ENCODE measurements around the gene CXCR5.

CXCR5 gene

GRCh38 chr11:118910309-118911112 lies 26.8 kb downstream of the CXCR5 start:
- H3K27me3 Mint-ChIP-seq (ENCODE audit: low read depth), result no peaks in the 10 kb centered on the region
- no peaks in the 10 kb centered on the region for H3K9me3 Mint-ChIP-seq
- H3K4me3 Mint-ChIP-seq, result peak overlapping the region; percentile 72
- H3K4me1 Mint-ChIP-seq (ENCODE audit: low read depth), result peaks cover 54% of the 10 kb centered on the region
- peak overlapping the region; percentile 77 for H3K27ac Mint-ChIP-seq
- peaks cover 25% of the 10 kb centered on the region for H3K36me3 Mint-ChIP-seq (ENCODE audit: low read depth)

DNA sequence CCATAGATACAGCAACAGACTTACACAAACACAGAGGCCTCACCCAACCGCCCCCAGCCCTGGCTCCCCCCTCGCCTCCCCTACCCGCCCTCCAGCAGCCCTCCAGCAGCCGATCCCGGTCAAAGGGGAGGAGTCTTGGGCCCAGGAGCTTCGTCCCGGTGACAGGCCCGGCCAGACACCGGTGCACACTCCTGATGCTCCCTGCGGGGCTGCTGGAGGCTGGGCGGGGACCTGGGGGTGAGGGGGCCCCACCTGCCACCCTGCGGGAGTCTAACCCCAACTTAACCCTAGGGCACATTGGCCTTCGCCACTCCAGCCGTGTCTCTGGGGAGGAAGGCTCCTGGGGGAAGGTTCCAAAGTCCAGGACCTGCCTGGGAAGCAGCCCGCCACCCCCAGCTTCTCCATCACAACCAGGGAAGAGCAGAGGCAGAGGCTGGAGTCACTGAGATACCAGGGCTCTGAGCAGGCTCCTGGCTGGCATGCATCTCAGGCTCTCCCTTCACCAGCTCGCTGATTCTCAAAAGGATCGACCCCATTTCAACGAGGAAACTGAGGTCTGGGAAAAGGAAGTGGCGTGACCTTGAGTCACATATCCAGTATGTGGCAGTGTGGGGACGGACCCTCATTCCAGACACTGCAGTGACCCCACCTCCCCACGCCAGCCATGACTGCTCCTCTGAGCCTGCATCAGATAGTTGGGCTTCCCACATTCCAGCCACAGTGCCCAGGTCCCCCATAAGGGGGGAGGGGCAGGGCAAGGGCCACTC lies 27.6 kb downstream of the CXCR5 start:
- Mint-ChIP-seq H3K4me3 (peak overlapping the region; percentile 72), H3K27me3 (ENCODE audit: low read depth) (no peaks in the 10 kb centered on the region), H3K9me3 (no peaks in the 10 kb centered on the region), H3K4me1 (ENCODE audit: low read depth) (peaks cover 60% of the 10 kb centered on the region), H3K36me3 (ENCODE audit: low read depth) (peaks cover 24% of the 10 kb centered on the region), H3K27ac (peak overlapping the region; percentile 89)

DNA sequence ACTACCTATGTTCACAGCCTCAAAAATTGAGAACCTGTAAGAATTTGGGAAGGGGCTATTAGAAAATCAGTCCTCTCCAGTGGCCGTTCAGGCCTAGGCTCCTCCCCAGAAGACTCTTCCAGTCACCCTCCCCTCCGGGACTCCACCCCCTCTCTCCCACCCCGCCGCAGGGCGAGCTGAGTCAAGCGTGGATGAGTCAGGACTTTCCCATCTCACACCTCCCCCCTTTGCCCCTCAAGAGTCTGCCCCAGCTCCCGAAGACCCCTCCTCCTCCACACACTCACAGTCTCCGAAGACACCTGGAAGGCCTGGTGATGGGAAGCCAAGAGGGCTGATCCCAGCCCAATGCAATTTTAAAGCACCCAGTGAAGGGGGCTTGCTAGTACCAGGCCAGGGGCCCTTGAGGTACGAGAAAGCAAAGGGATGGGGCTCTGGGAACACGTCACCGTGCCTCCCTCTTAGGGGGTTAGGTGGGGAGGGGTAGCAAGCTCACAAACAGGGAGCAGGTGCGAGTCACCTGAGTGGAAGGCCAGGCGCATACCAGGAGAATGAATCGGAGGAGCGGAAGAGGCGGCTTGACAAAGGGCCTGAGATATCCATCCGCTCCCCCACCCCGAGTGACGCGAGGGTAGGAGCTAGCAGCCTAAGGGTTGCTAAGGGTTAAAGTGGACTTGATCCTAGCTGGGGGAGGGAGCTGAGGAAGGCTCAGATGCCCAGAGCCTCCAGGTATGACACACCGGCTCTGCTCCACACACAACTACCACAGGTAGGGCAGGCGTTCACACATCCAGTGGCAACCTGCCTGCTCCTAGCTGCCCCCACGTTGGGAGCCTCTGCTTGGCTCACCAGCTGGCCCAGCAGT lies 28.4 kb downstream of the CXCR5 start:
- H3K4me1 Mint-ChIP-seq (ENCODE audit: low read depth), result peaks cover 56% of the 10 kb centered on the region
- no peaks in the 10 kb centered on the region for H3K27me3 Mint-ChIP-seq (ENCODE audit: low read depth)
- H3K9me3 Mint-ChIP-seq, result no peaks in the 10 kb centered on the region
- peaks cover 19% of the 10 kb centered on the region for H3K36me3 Mint-ChIP-seq (ENCODE audit: low read depth)
- H3K4me3 Mint-ChIP-seq, result peak overlapping the region; percentile 43
- peak overlapping the region; percentile 89 for H3K27ac Mint-ChIP-seq

DNA sequence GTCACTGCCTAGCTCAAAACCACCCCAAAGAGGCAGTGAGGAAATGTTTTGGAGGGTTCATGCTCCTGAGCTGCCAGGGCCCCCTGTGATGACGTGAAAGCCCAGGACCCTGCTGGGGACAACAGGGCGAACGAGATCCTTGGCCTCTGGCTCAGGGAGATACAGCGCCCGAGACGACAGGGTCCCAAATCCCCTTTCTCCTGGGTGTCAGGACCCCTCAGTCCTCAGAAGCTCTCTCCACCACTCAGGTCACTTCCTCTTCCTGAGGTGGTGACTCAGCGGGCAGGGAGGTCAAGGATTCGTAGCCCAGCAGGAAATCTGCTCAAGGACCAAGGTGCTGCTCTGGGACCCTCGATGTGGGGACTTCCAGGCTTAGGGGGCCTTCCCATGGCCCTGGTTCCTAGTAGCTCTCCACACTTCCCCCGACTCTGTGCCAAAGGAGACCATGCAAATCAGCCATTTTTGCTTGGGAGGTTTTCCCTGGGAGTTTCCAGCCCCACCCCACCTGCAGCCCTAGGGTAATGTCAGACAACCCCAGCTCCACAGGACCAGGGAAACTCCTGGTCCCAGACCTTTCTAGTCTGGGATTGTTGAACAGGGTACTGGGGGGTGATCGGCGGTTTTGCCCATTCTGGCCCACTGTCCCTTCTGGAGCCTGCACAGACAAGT lies 29.2 kb downstream of the CXCR5 start:
- H3K27ac Mint-ChIP-seq, result peak overlapping the region; percentile 89
- H3K36me3 Mint-ChIP-seq (ENCODE audit: low read depth), result peaks cover 18% of the 10 kb centered on the region
- no peaks in the 10 kb centered on the region for H3K9me3 Mint-ChIP-seq
- no peaks in the 10 kb centered on the region for H3K27me3 Mint-ChIP-seq (ENCODE audit: low read depth)
- H3K4me3 Mint-ChIP-seq, result peak overlapping the region; percentile 57
- H3K4me1 Mint-ChIP-seq (ENCODE audit: low read depth), result peaks cover 59% of the 10 kb centered on the region

DNA sequence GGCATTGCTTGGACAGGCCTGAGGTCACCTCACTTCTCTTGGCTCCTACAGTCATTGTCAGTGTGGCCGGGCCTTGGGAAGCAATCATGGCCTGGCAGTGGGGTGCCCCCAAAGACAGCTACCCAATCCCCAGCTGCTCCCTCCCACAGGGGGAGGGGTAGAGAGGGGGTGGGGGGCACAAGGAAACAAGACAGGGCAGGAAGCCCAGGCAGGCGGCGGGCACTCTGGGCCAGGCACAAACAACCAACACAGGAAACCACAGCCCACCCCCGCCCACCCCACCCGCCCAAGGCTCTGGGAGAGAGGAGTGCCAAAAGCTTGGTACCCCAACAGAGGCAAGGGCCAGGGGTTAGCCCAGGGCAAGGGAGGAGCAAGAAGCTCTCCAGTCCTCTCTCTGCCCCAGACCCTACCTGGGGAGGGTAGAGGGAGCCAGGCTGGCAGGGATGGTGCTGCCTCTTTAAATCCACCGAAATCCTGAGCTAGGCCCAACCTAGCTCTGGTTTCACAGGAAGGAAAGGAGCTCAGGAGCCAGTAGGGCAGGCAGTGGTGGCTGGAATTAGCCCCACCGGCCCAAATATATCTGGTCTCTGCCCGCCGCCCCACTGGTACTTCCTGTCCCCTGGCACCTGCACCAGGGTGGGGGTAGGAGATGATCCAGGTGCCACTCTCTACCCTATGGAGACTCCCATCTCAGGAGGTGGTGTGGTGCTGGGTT lies 29.9 kb downstream of the CXCR5 start:
- H3K36me3 Mint-ChIP-seq (ENCODE audit: low read depth), result peaks cover 17% of the 10 kb centered on the region
- peak overlapping the region; percentile 97 for H3K27ac Mint-ChIP-seq
- H3K4me1 Mint-ChIP-seq (ENCODE audit: low read depth), result peaks cover 64% of the 10 kb centered on the region
- H3K9me3 Mint-ChIP-seq, result no peaks in the 10 kb centered on the region
- peak overlapping the region; percentile 57 for H3K4me3 Mint-ChIP-seq
- H3K27me3 Mint-ChIP-seq (ENCODE audit: low read depth), result no peaks in the 10 kb centered on the region

DNA sequence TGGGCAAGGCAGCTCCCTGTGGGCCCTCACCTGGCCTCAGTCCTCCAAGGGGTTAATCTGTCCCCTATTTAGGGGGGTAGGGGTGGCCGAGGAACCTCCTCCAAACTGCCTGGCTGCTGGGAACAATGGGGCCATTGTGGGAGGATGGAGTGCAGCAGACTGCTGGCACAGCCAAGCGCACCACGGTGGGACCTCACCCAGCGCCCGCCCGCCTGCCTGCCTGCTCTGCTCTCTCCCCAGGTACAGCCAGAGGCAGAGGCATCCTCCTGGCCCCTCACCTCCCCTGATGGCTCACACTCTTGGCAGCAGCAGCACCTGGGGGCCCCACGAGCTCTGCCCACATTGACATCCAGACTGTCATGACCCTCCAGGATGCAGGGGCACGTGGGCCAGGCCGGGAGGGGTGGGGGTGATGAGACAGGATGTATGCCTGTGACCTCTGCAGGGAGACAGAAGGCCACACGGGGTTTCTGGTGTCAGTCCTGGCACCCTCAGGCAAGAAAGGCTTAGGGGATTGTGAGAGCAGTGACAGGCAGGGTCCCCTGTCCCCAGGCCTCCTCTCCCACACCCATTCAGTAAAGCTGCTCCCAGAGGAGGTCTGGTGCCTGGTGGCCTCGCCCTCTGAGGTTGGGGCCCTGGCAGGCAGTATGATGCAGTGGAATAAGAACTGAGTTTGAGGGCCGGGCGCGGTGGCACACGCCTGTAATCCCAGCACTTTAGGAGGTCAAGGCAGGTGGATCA lies 30.7 kb downstream of the CXCR5 start:
- no peaks in the 10 kb centered on the region for H3K27me3 Mint-ChIP-seq (ENCODE audit: low read depth)
- peak overlapping the region; percentile 81 for H3K4me3 Mint-ChIP-seq
- peak overlapping the region; percentile 97 for H3K27ac Mint-ChIP-seq
- H3K9me3 Mint-ChIP-seq, result no peaks in the 10 kb centered on the region
- H3K36me3 Mint-ChIP-seq (ENCODE audit: low read depth), result peaks cover 13% of the 10 kb centered on the region
- H3K4me1 Mint-ChIP-seq (ENCODE audit: low read depth), result peaks cover 64% of the 10 kb centered on the region

- Mint-ChIP-seq H3K4me1 (ENCODE audit: low read depth) (peaks cover 70% of the 10 kb centered on the region), H3K27ac (peak overlapping the region; percentile 97), H3K9me3 (no peaks in the 10 kb centered on the region), H3K36me3 (ENCODE audit: low read depth) (peaks cover 19% of the 10 kb centered on the region), H3K4me3 (peak overlapping the region; percentile 81), H3K27me3 (ENCODE audit: low read depth) (no peaks in the 10 kb centered on the region)
These were observed 31.3 kb downstream of the CXCR5 start for GRCh38 chr11:118914987-118915386.

DNA sequence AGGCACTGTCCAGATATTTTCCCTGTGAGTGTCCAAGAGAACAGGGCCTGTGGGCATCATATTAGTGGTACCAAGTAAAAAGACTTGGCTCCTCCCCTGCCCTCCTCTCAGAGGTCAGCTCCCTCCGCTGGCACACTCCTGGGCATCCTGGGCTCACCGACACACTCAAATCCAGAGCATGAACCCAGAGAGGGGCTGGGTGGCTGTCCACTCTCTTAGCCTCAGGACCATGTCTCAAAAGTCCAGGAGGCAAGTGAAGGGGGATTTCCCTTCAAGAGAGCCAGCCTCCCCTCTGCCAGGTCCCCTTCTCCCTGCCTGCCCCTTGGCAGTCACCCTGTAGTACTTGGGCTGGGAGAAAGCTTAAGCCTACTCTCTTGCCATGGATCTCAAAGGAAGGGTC lies 31.7 kb downstream of the CXCR5 start:
- H3K36me3 Mint-ChIP-seq (ENCODE audit: low read depth), result peaks cover 21% of the 10 kb centered on the region
- H3K4me3 Mint-ChIP-seq, result peak overlapping the region; percentile 81
- peaks cover 74% of the 10 kb centered on the region for H3K4me1 Mint-ChIP-seq (ENCODE audit: low read depth)
- no peaks in the 10 kb centered on the region for H3K9me3 Mint-ChIP-seq
- peak overlapping the region; percentile 97 for H3K27ac Mint-ChIP-seq
- no peaks in the 10 kb centered on the region for H3K27me3 Mint-ChIP-seq (ENCODE audit: low read depth)

GRCh38 chr11:118915941-118916841 lies 32.5 kb downstream of the CXCR5 start:
- Mint-ChIP-seq H3K9me3 (no peaks in the 10 kb centered on the region), H3K36me3 (ENCODE audit: low read depth) (peaks cover 26% of the 10 kb centered on the region), H3K27ac (peak overlapping the region; percentile 97), H3K4me1 (ENCODE audit: low read depth) (peaks cover 77% of the 10 kb centered on the region), H3K27me3 (ENCODE audit: low read depth) (no peaks in the 10 kb centered on the region), H3K4me3 (peak overlapping the region; percentile 17)

- H3K4me3 Mint-ChIP-seq, result peak overlapping the region; percentile 17
- peak overlapping the region; percentile 97 for H3K27ac Mint-ChIP-seq
- peaks cover 27% of the 10 kb centered on the region for H3K36me3 Mint-ChIP-seq (ENCODE audit: low read depth)
- H3K9me3 Mint-ChIP-seq, result no peaks in the 10 kb centered on the region
- peaks cover 72% of the 10 kb centered on the region for H3K4me1 Mint-ChIP-seq (ENCODE audit: low read depth)
- H3K27me3 Mint-ChIP-seq (ENCODE audit: low read depth), result no peaks in the 10 kb centered on the region
These were observed 33.2 kb downstream of the CXCR5 start for GRCh38 chr11:118916842-118917388.

DNA sequence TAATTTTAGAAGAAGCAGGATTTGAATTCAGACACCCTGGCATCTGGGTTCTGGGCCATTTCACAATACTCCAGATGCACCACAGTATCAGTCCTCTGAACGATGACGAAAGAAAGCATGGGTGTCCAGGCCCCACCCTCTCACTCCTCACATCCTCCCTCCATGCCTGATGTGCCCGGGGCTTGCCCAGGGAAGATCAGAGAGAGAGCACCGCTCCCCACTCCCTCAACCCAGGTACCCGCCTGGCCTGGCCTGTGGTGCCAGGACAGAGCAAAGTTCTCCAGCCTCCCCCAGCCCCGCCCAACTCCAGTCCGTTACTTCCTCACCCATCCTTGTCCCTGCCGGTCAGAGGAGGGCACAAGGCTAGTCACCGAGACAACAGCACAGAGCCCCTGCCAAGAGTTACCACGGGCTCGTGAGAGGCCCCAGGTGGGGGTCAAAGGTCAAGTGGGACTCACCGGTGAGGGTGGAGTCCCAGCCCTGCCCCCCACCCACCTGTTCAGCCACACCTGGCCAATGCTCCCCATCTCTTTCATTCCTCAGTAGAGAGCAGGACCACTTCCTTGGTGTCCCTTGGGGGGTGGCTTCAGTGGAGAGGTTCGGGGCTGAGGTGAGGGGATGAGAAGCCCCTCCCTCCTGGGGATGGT lies 33.9 kb downstream of the CXCR5 start:
- Mint-ChIP-seq H3K4me3 (peak overlapping the region; percentile 79), H3K27me3 (ENCODE audit: low read depth) (no peaks in the 10 kb centered on the region), H3K27ac (peak overlapping the region; percentile 97), H3K36me3 (ENCODE audit: low read depth) (peaks cover 27% of the 10 kb centered on the region), H3K9me3 (no peaks in the 10 kb centered on the region), H3K4me1 (ENCODE audit: low read depth) (peaks cover 67% of the 10 kb centered on the region)

All from T-helper 1 cell treated with Interleukin-12 subunit alpha and Interleukin-12 subunit beta and Interleukin-4 antibody, amounts not matched to agents 30 μg/mL and 1 μg/mL, for 36 hours (primary cell).